ENCODE results near the gene EHMT1. TPM values are rescaled to one million over a fixed set of nuclear protein-coding genes. Genes with fewer than 3 reads are reported as not detected.

EHMT1 gene
- total RNA-seq, 2 donors from 2014 or later, result 137 to 139 TPM

DNA sequence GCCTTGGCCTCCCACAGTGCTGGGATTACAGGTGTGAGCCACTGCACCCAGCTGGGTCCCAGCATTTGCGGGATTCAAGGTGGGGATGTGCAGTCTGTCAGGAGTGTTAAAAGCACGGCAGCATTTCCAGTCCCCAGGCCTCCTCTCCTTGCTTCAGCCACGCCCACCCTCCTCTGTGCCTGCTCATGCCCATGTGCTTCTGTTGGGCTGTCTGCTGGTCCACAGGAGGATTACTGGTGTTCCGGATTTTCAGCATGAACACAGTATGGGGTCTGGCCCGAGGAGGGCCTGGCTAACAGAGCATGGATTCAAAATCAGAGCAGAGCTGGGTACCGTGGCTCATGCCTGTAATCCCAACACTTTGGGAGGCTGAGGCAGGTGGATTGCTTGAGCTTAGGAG, 7.9 kb upstream of the EHMT1 start:
- Mint-ChIP-seq H3K27ac (peak overlapping the region; percentile 80), H3K27me3 (ENCODE audit: insufficient read depth) (no peaks in the 10 kb centered on the region), H3K9me3 (no peaks in the 10 kb centered on the region), H3K4me1 (peaks cover 16% of the 10 kb centered on the region), H3K36me3 (ENCODE audit: low read depth) (peaks cover 6% of the 10 kb centered on the region), H3K4me3 (no peak overlapping the region)
- no peak overlapping the region for H3K4me3 ChIP-seq (ENCODE audit: low read length)
- H3K9me3 ChIP-seq (ENCODE audit: control insufficient read depth, low read length), result no peaks in the 10 kb centered on the region
- no peaks in the 10 kb centered on the region for H3K27me3 ChIP-seq (ENCODE audit: control insufficient read depth, insufficient read depth, low read length, poor library complexity, severe bottlenecking)
- peak; percentile 48 for DNase-seq
- H3K9ac ChIP-seq (ENCODE audit: extremely low read depth, low read length, poor library complexity, severe bottlenecking), result no peak overlapping the region
- peaks cover 13% of the 10 kb centered on the region for H3K36me3 ChIP-seq (ENCODE audit: control insufficient read depth, insufficient read depth, low read length)
- WGBS, 2 experiments (ENCODE audit: insufficient coverage in 1 of 2, insufficient read length in 1 of 2), result 88 to 89% methylated on average over 6 of the region's 6 CpGs
- H3K4me1 ChIP-seq (ENCODE audit: control insufficient read depth, insufficient read depth, low read length), result no peaks in the 10 kb centered on the region
- TF ChIP-seq, protein P1, sequence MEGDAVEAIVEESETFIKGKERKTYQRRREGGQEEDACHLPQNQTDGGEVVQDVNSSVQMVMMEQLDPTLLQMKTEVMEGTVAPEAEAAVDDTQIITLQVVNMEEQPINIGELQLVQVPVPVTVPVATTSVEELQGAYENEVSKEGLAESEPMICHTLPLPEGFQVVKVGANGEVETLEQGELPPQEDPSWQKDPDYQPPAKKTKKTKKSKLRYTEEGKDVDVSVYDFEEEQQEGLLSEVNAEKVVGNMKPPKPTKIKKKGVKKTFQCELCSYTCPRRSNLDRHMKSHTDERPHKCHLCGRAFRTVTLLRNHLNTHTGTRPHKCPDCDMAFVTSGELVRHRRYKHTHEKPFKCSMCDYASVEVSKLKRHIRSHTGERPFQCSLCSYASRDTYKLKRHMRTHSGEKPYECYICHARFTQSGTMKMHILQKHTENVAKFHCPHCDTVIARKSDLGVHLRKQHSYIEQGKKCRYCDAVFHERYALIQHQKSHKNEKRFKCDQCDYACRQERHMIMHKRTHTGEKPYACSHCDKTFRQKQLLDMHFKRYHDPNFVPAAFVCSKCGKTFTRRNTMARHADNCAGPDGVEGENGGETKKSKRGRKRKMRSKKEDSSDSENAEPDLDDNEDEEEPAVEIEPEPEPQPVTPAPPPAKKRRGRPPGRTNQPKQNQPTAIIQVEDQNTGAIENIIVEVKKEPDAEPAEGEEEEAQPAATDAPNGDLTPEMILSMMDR (conservative IDR thresholded peaks at IDR 0.05), result no peak
- no peak overlapping the region for H3K27ac ChIP-seq (ENCODE audit: low read depth, low read length)

- Histone ChIP-seq H3K4me3 (ENCODE audit: low read length) (no peak overlapping the region), H3K9me3 (ENCODE audit: control insufficient read depth, low read length) (no peaks in the 10 kb centered on the region), H3K27ac (ENCODE audit: low read depth, low read length) (no peak overlapping the region), H3K27me3 (ENCODE audit: control insufficient read depth, insufficient read depth, low read length, poor library complexity, severe bottlenecking) (no peaks in the 10 kb centered on the region), H3K36me3 (ENCODE audit: control insufficient read depth, insufficient read depth, low read length) (peaks cover 23% of the 10 kb centered on the region), H3K4me1 (ENCODE audit: control insufficient read depth, insufficient read depth, low read length) (no peaks in the 10 kb centered on the region), H3K9ac (ENCODE audit: extremely low read depth, low read length, poor library complexity, severe bottlenecking) (no peak overlapping the region)
- H3K4me3 Mint-ChIP-seq, result no peak overlapping the region
- no peaks in the 10 kb centered on the region for H3K27me3 Mint-ChIP-seq (ENCODE audit: insufficient read depth)
- peaks cover 14% of the 10 kb centered on the region for H3K4me1 Mint-ChIP-seq
- DNase-seq, result peak; percentile 71
- H3K36me3 Mint-ChIP-seq (ENCODE audit: low read depth), result peaks cover 7% of the 10 kb centered on the region
- peak overlapping the region; percentile 80 for H3K27ac Mint-ChIP-seq
- TF ChIP-seq, protein P1 (conservative IDR thresholded peaks at IDR 0.05), result no peak
- 88 to 90% methylated on average over 10 to 21 of the region's 21 CpGs for WGBS, 2 experiments (ENCODE audit: insufficient coverage in 1 of 2, insufficient read length in 1 of 2)
- no peaks in the 10 kb centered on the region for H3K9me3 Mint-ChIP-seq
These were observed 6.9 kb upstream of the EHMT1 start for GRCh38 chr9:137611623-137612609.

GRCh38 chr9:137612741-137613142, 6.1 kb upstream of the EHMT1 start:
- H3K27ac Mint-ChIP-seq, result peak overlapping the region; percentile 70

More at GRCh38 chr9:137612741-137613142, 6.1 kb upstream of the EHMT1 start:
- Mint-ChIP-seq H3K4me3 (no peak overlapping the region), H3K36me3 (ENCODE audit: low read depth) (peaks cover 12% of the 10 kb centered on the region), H3K9me3 (no peaks in the 10 kb centered on the region), H3K27me3 (ENCODE audit: insufficient read depth) (no peaks in the 10 kb centered on the region), H3K4me1 (peaks cover 13% of the 10 kb centered on the region)
- TF ChIP-seq, protein P1 (conservative IDR thresholded peaks at IDR 0.05), result no peak
- H3K27ac ChIP-seq (ENCODE audit: low read depth, low read length), result no peak overlapping the region
- no peak for DNase-seq
- peaks cover 25% of the 10 kb centered on the region for H3K36me3 ChIP-seq (ENCODE audit: control insufficient read depth, insufficient read depth, low read length)
- H3K9me3 ChIP-seq (ENCODE audit: control insufficient read depth, low read length), result no peaks in the 10 kb centered on the region
- no peaks in the 10 kb centered on the region for H3K4me1 ChIP-seq (ENCODE audit: control insufficient read depth, insufficient read depth, low read length)
- H3K4me3 ChIP-seq (ENCODE audit: low read length), result no peak overlapping the region
- H3K9ac ChIP-seq (ENCODE audit: extremely low read depth, low read length, poor library complexity, severe bottlenecking), result no peak overlapping the region
- 84 to 91% methylated on average over 4 to 8 of the region's 8 CpGs for WGBS, 2 experiments (ENCODE audit: insufficient coverage in 1 of 2, insufficient read length in 1 of 2)
- no peaks in the 10 kb centered on the region for H3K27me3 ChIP-seq (ENCODE audit: control insufficient read depth, insufficient read depth, low read length, poor library complexity, severe bottlenecking)
